IPS-18c (cell line): ENCODE results near the gene COL5A2.

Experiments used
- H3K4me3 ChIP-seq: 2 replicates; pipeline ENCODE4 v1.7.0; 2013; ENCODE audit warnings: low read depth, mild to moderate bottlenecking, low read length, moderate library complexity; ENCODE audit not compliant: insufficient read depth
- H3K9me3 ChIP-seq: one replicate; pipeline ENCODE4 v1.6.1; 2013; ENCODE audit warnings: mild to moderate bottlenecking, low read length, moderate library complexity; ENCODE audit not compliant: control insufficient read depth, insufficient read depth

Gene COL5A2

GRCh38 chr2:189092936-189093335 lies 86.6 kb downstream of the COL5A2 start:
- Histone ChIP-seq H3K9me3 (no peaks in the 10 kb centered on the region), H3K4me3 (no peak overlapping the region)

DNA sequence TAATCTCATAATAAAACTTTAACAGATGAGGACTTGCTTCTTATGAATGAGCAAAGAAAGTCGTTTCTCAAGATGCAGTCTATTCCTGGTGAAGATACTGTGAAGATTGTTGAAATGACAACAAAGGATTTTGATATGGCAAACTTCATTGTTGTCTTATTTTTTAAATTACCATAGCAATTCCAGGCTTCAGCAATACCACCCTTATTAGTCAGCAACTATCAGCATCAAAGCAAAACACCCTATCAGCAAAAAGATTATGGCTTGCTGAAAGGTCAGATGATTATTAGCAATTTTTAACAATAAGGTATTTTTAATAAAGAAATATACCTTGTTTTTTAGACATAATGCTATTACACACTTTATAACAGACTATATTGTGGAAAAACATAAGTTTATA lies 88.3 kb downstream of the COL5A2 start:
- Histone ChIP-seq H3K4me3 (no peak overlapping the region), H3K9me3 (no peaks in the 10 kb centered on the region)

GRCh38 chr2:189088591-189089205 lies 90.9 kb downstream of the COL5A2 start:
- no peaks in the 10 kb centered on the region for H3K9me3 ChIP-seq

DNA sequence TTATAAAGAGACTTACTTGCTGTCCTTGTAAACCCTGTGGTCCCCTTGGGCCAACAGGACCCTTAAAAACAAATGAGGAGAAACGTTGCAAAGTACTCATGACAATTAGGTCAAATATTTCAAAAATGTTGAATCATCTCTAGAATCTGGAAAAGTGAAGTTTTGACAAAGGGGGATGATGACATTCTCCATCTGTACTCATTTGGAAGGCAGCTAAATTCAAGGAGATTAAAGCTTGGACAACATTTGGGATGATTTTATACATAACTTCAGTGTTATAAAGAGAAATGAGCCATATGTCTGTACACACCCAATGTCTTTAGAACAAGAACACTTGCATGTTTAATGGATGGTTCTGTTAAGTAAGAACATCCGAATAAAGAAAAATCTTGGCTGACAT lies 92.9 kb downstream of the COL5A2 start:
- Histone ChIP-seq H3K9me3 (no peaks in the 10 kb centered on the region), H3K4me3 (no peak overlapping the region)

More at GRCh38 chr2:189088591-189089205, 90.9 kb downstream of the COL5A2 start:
- H3K4me3 ChIP-seq: no peak overlapping the region

GRCh38 chr2:189086250-189086649 lies 93.3 kb downstream of the COL5A2 start:
- H3K9me3 ChIP-seq: no peaks in the 10 kb centered on the region
- H3K4me3 ChIP-seq: no peak overlapping the region

DNA sequence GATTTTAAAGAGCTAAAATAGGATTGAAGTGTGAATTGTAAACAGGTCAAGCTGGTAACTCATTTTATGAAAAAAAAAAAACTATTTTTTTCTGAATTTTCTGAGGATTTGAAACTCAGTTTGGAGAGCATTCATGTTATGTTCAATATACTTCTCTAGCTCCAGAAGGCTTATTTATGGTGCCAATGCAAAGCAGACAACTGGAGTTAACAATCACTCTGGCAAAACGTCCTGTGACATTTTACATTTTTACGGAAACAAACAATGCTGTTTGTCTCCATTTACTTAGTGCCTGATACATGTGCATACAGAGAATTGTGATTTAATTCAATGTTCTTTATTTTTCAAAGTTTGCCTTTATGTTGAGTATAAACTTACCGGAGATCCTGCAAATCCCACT lies 96.0 kb downstream of the COL5A2 start:
- H3K4me3 ChIP-seq: no peak overlapping the region

GRCh38 chr2:189083106-189083505 lies 96.5 kb downstream of the COL5A2 start:
- Histone ChIP-seq H3K9me3 (no peaks in the 10 kb centered on the region), H3K4me3 (no peak overlapping the region)

More for the DNA sequence above, 96.0 kb downstream of the COL5A2 start:
- no peaks in the 10 kb centered on the region for H3K9me3 ChIP-seq

DNA sequence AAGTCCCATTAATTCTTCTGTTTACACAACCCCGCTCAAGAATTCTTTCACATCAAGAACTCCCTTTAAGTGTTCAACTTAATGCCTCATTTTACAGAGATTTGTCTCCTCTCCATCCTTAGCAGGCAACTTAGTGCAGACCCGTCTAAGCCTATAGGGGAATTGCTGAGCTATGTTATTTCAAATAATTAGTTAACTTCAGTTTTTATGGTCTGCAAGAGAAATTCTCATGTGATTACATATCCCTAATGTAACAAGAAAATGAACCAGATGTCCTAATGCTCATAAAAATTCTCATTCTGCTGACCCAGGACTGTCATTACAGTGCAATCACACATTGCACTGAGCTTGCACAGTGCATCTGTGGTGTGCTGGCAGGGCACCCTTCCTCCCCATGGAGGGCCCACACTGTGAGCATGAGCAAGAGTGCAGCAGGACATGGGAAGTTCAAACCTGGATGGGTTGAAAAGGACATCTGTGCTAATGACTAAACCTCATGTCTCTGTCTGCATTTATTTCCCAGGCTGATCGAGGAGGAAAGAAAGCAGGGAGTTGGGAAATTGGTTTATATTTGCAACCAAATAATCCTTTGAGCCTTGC lies 97.1 kb downstream of the COL5A2 start:
- Histone ChIP-seq H3K4me3 (no peak overlapping the region), H3K9me3 (no peaks in the 10 kb centered on the region)

DNA sequence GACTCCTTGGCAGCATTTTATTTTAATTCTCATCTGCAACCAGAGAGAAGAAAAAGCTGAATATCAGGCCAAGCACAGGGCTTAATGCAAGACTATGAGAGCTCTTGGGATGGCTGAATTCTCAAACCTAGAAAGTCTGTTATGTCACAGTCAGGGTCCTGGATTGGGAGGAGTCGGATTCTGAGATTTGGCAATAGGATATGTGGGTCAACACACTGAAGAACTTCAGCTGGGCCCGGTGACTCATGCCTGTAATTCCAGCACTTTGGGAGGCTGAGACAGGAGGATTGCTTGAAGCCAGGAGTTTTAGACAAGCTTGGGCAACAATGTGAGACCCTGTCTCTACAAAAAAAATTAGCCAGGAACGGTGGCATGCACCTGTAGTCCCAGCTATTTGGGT lies 103.0 kb downstream of the COL5A2 start:
- no peaks in the 10 kb centered on the region for H3K9me3 ChIP-seq
- no peak overlapping the region for H3K4me3 ChIP-seq

- Histone ChIP-seq H3K9me3 (no peaks in the 10 kb centered on the region), H3K4me3 (no peak overlapping the region)
Measured at GRCh38 chr2:189076120-189076519, 103.4 kb downstream of the COL5A2 start.

GRCh38 chr2:189074506-189074905 lies 105.1 kb downstream of the COL5A2 start:
- Histone ChIP-seq H3K4me3 (no peak overlapping the region), H3K9me3 (no peaks in the 10 kb centered on the region)

- H3K4me3 ChIP-seq: no peak overlapping the region
- no peaks in the 10 kb centered on the region for H3K9me3 ChIP-seq
Measured at GRCh38 chr2:189072036-189072435, 107.5 kb downstream of the COL5A2 start.

GRCh38 chr2:189069855-189070619 lies 109.5 kb downstream of the COL5A2 start:
- Histone ChIP-seq H3K9me3 (no peaks in the 10 kb centered on the region), H3K4me3 (no peak overlapping the region)

DNA sequence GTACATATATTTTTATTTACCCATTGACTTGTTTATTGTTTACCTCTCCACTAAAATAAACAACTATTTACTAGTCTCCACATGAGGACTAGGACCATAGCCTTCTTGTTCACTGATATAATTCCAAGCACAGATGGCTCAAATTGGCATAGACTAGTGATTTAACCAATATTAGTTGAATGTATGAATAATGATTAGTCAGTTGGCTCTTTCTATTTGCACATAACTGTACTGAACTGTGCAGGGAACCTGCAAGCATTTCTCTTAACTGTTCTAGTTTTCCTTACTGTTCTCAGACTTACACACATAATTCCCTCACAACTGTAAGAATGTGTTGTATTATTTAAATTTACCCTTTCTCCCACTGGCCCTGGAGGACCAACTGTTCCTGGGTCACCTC lies 113.5 kb downstream of the COL5A2 start:
- Histone ChIP-seq H3K4me3 (no peak overlapping the region), H3K9me3 (no peaks in the 10 kb centered on the region)

DNA sequence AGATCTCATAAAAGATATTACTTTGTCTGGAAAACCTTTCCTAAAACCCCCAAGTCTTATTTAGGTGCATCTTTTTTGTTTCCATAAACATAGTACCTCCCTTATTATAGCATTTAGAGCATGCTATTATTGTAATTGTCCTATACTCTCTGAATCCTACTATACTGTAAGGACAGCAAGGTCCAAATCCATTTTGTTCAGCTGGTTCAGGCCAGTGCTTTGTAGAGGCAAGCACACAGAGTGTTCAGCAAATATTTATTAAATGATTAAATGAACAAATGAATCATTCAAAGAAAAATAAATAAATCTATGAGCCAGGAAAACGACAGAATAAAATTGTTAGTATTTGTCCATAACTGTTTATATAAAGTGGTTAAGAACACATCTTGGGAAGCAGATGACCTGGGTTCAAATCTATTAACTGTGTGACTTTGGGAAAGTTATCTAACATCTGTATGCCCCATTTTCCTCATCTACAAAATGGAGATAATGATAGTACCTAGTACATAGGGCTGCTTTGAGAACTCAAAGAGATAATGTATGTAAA lies 119.4 kb downstream of the COL5A2 start:
- H3K4me3 ChIP-seq: no peak overlapping the region
- H3K9me3 ChIP-seq: no peaks in the 10 kb centered on the region

GRCh38 chr2:189057316-189057715 lies 122.2 kb downstream of the COL5A2 start:
- no peak overlapping the region for H3K4me3 ChIP-seq
- no peaks in the 10 kb centered on the region for H3K9me3 ChIP-seq

- H3K4me3 ChIP-seq: no peak overlapping the region
- H3K9me3 ChIP-seq: no peaks in the 10 kb centered on the region
Measured at GRCh38 chr2:189056200-189057106, 123.1 kb downstream of the COL5A2 start.
